ENCODE data around the gene VWA5B1. TPM values are rescaled to one million over a fixed set of nuclear protein-coding genes. Genes with fewer than 3 reads are reported as not detected.

VWA5B1 gene
- polyA plus RNA-seq, 1 donor: 0.40 TPM

DNA sequence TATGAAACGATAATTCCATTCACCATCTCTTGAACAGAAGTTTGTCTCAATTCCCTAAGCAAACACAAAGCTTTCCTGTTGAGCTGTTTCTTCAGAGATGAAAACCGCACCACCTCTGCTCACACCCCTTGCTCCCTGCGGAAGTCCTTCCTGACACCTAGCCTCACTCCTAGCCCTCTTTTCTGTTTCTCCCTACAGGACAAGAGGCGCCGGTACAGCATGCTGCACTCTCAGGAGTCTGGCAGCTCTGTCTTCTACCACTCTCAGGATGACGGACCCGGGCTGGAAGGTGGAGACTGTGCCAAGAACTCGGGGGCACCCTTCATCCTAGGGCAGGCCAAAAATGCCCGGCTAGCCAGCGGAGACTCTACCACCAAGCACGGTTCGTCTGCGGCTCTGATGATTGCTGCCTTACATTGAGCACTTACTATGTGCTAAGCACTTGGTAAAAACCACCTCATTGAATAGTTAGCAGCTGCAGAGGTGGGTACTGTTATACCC lies 45.5 kb downstream of the VWA5B1 start:
- Histone ChIP-seq H3K27ac (ENCODE audit: low read length) (no peak overlapping the region), H3K9me3 (ENCODE audit: control insufficient read depth, low read depth, low read length) (no peaks in the 10 kb centered on the region), H3K4me1 (ENCODE audit: control insufficient read depth, insufficient read depth, low read length) (no peaks in the 10 kb centered on the region), H3K36me3 (ENCODE audit: control insufficient read depth, insufficient read depth, low read length) (no peaks in the 10 kb centered on the region), H3K27me3 (ENCODE audit: control insufficient read depth, insufficient read depth, low read length) (no peaks in the 10 kb centered on the region), H3K4me3 (ENCODE audit: low read length) (no peak overlapping the region)
- DNase-seq: no peak
- 90% methylated on average over 2 of the region's 13 CpGs for WGBS (ENCODE audit: insufficient coverage, low lambda C conversion rate)

DNA sequence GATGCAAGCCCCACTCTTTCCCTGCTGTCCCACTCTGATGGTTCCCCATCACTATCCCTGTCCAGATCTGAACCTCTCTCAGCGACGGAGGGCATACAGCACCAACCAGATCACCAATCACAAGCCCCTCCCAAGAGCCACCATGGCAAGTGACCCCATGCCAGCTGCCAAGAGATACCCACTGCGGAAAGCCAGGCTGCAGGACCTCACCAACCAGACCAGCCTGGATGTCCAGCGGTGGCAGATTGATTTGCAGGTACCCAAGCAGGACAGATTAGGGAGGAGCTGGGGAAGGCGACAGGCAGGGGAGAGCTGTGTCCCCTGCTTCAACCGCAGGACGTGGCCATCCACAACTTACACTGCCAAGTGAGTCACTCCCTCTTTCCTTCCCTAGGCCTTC lies 46.9 kb downstream of the VWA5B1 start:
- no peak for DNase-seq
- no CpG with 5 or more reads among the region's 7 CpGs for WGBS (ENCODE audit: insufficient coverage, low lambda C conversion rate)

DNA sequence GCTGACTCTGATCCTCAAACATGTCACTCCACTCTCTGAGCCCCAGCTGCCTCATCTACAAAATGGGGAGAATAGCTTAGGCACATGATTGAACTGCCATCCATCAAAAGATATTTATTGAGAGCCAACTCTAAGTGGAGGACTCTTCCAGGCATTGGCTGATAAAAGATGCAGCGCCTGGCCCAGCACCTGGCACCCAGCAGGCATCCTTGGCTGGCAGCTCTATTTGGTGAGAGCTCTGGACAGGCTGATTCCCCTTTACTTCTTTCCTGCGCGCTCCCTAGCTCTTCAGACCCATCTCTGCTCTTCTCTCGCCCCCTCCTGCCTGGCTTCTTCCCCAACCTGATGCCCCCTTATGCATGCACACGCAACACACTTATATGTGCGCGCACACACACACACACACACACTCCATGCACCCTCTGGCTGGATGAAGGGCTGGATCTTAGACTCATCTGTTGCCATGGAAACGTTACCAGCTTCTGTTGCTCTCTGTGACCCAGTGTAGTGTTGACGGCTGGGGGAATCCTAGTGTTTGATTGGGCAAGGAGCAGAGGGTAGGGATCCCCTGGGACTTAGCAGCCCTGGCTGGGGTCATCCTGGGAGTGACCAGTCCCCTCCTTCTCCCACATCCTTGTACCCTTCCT lies 49.3 kb downstream of the VWA5B1 start:
- H3K9me3 ChIP-seq (ENCODE audit: control insufficient read depth, low read depth, low read length): peaks cover 4% of the 10 kb centered on the region
- peaks cover 3% of the 10 kb centered on the region for H3K4me1 ChIP-seq (ENCODE audit: control insufficient read depth, insufficient read depth, low read length)
- no peak overlapping the region for H3K4me3 ChIP-seq (ENCODE audit: low read length)
- no peaks in the 10 kb centered on the region for H3K36me3 ChIP-seq (ENCODE audit: control insufficient read depth, insufficient read depth, low read length)
- H3K27me3 ChIP-seq (ENCODE audit: control insufficient read depth, insufficient read depth, low read length): peaks cover 16% of the 10 kb centered on the region
- no peak overlapping the region for H3K27ac ChIP-seq (ENCODE audit: low read length)
- no peak for DNase-seq
- no CpG with 5 or more reads among the region's 9 CpGs for WGBS (ENCODE audit: insufficient coverage, low lambda C conversion rate)

More for the DNA sequence above, 46.9 kb downstream of the VWA5B1 start:
- Histone ChIP-seq H3K27ac (ENCODE audit: low read length) (no peak overlapping the region), H3K4me3 (ENCODE audit: low read length) (no peak overlapping the region), H3K27me3 (ENCODE audit: control insufficient read depth, insufficient read depth, low read length) (peaks cover 4% of the 10 kb centered on the region), H3K4me1 (ENCODE audit: control insufficient read depth, insufficient read depth, low read length) (no peaks in the 10 kb centered on the region), H3K36me3 (ENCODE audit: control insufficient read depth, insufficient read depth, low read length) (no peaks in the 10 kb centered on the region), H3K9me3 (ENCODE audit: control insufficient read depth, low read depth, low read length) (no peaks in the 10 kb centered on the region)

- H3K9me3 ChIP-seq (ENCODE audit: control insufficient read depth, low read depth, low read length): peaks cover 4% of the 10 kb centered on the region
- H3K4me1 ChIP-seq (ENCODE audit: control insufficient read depth, insufficient read depth, low read length): peaks cover 3% of the 10 kb centered on the region
- peak overlapping the region; percentile 26 for H3K4me3 ChIP-seq (ENCODE audit: low read length)
- no peak for DNase-seq
- H3K27ac ChIP-seq (ENCODE audit: low read length): no peak overlapping the region
- no peaks in the 10 kb centered on the region for H3K36me3 ChIP-seq (ENCODE audit: control insufficient read depth, insufficient read depth, low read length)
- peaks cover 16% of the 10 kb centered on the region for H3K27me3 ChIP-seq (ENCODE audit: control insufficient read depth, insufficient read depth, low read length)
- WGBS (ENCODE audit: insufficient coverage, low lambda C conversion rate): no CpG with 5 or more reads among the region's 17 CpGs
Observed at GRCh38 chr1:20342294-20343148, 51.8 kb downstream of the VWA5B1 start.

- Histone ChIP-seq H3K9me3 (ENCODE audit: control insufficient read depth, low read depth, low read length) (peaks cover 4% of the 10 kb centered on the region), H3K27ac (ENCODE audit: low read length) (no peak overlapping the region), H3K4me3 (ENCODE audit: low read length) (peak overlapping the region; percentile 26), H3K4me1 (ENCODE audit: control insufficient read depth, insufficient read depth, low read length) (peaks cover 3% of the 10 kb centered on the region), H3K36me3 (ENCODE audit: control insufficient read depth, insufficient read depth, low read length) (no peaks in the 10 kb centered on the region), H3K27me3 (ENCODE audit: control insufficient read depth, insufficient read depth, low read length) (peaks cover 16% of the 10 kb centered on the region)
- no CpG with 5 or more reads among the region's 59 CpGs for WGBS (ENCODE audit: insufficient coverage, low lambda C conversion rate)
- DNase-seq: peak; percentile 27 to 29
Observed at GRCh38 chr1:20343149-20343937, 52.7 kb downstream of the VWA5B1 start.

- DNase-seq: no peak
- Histone ChIP-seq H3K36me3 (ENCODE audit: control insufficient read depth, insufficient read depth, low read length) (no peaks in the 10 kb centered on the region), H3K27me3 (ENCODE audit: control insufficient read depth, insufficient read depth, low read length) (peaks cover 16% of the 10 kb centered on the region), H3K4me3 (ENCODE audit: low read length) (peak overlapping the region; percentile 16), H3K9me3 (ENCODE audit: control insufficient read depth, low read depth, low read length) (peaks cover 4% of the 10 kb centered on the region), H3K27ac (ENCODE audit: low read length) (no peak overlapping the region), H3K4me1 (ENCODE audit: control insufficient read depth, insufficient read depth, low read length) (peaks cover 3% of the 10 kb centered on the region)
- WGBS (ENCODE audit: insufficient coverage, low lambda C conversion rate): 6% methylated on average over 3 of the region's 10 CpGs
Observed at GRCh38 chr1:20343938-20344302, 53.2 kb downstream of the VWA5B1 start.

GRCh38 chr1:20344738-20345137 lies 54.1 kb downstream of the VWA5B1 start:
- Histone ChIP-seq H3K9me3 (ENCODE audit: control insufficient read depth, low read depth, low read length) (peaks cover 4% of the 10 kb centered on the region), H3K36me3 (ENCODE audit: control insufficient read depth, insufficient read depth, low read length) (no peaks in the 10 kb centered on the region), H3K4me3 (ENCODE audit: low read length) (no peak overlapping the region), H3K4me1 (ENCODE audit: control insufficient read depth, insufficient read depth, low read length) (peaks cover 3% of the 10 kb centered on the region), H3K27ac (ENCODE audit: low read length) (no peak overlapping the region), H3K27me3 (ENCODE audit: control insufficient read depth, insufficient read depth, low read length) (peaks cover 16% of the 10 kb centered on the region)
- DNase-seq: no peak
- 55% methylated on average over 3 of the region's 7 CpGs for WGBS (ENCODE audit: insufficient coverage, low lambda C conversion rate)

DNA sequence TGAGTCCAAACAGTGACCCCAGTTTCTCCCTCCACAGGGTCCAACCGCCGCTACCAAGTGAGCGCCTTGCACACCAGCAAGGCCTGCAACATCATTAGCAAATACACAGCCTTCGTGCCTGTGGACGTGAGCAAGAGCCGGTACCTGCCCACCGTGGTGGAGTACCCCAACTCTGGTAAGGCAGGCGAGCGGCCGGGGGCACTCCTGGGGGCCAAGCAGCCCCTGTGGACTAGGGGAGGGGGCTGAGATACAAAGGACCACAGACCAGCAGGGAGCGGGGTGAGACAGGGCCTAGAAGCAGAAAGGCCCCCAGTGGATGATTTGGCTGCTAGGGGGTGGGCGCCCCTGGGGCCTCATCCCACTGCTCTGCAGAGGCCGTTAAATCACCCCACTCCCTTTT lies 54.7 kb downstream of the VWA5B1 start:
- no CpG with 5 or more reads among the region's 13 CpGs for WGBS (ENCODE audit: insufficient coverage, low lambda C conversion rate)
- peaks cover 16% of the 10 kb centered on the region for H3K27me3 ChIP-seq (ENCODE audit: control insufficient read depth, insufficient read depth, low read length)

GRCh38 chr1:20346433-20346832 lies 55.8 kb downstream of the VWA5B1 start:
- Histone ChIP-seq H3K4me3 (ENCODE audit: low read length) (no peak overlapping the region), H3K9me3 (ENCODE audit: control insufficient read depth, low read depth, low read length) (peaks cover 4% of the 10 kb centered on the region), H3K27ac (ENCODE audit: low read length) (no peak overlapping the region), H3K27me3 (ENCODE audit: control insufficient read depth, insufficient read depth, low read length) (peaks cover 16% of the 10 kb centered on the region), H3K4me1 (ENCODE audit: control insufficient read depth, insufficient read depth, low read length) (peaks cover 3% of the 10 kb centered on the region), H3K36me3 (ENCODE audit: control insufficient read depth, insufficient read depth, low read length) (no peaks in the 10 kb centered on the region)
- no peak for DNase-seq
- WGBS (ENCODE audit: insufficient coverage, low lambda C conversion rate): 100% methylated on average over 1 of the region's 1 CpG

More for the DNA sequence above, 54.7 kb downstream of the VWA5B1 start:
- peaks cover 4% of the 10 kb centered on the region for H3K9me3 ChIP-seq (ENCODE audit: control insufficient read depth, low read depth, low read length)
- no peaks in the 10 kb centered on the region for H3K36me3 ChIP-seq (ENCODE audit: control insufficient read depth, insufficient read depth, low read length)
- H3K4me3 ChIP-seq (ENCODE audit: low read length): no peak overlapping the region
- peaks cover 3% of the 10 kb centered on the region for H3K4me1 ChIP-seq (ENCODE audit: control insufficient read depth, insufficient read depth, low read length)
- H3K27ac ChIP-seq (ENCODE audit: low read length): no peak overlapping the region
- DNase-seq: no peak

GRCh38 chr1:20347699-20348098 lies 57.0 kb downstream of the VWA5B1 start:
- Histone ChIP-seq H3K4me3 (ENCODE audit: low read length) (no peak overlapping the region), H3K27ac (ENCODE audit: low read length) (no peak overlapping the region), H3K4me1 (ENCODE audit: control insufficient read depth, insufficient read depth, low read length) (peaks cover 3% of the 10 kb centered on the region), H3K36me3 (ENCODE audit: control insufficient read depth, insufficient read depth, low read length) (no peaks in the 10 kb centered on the region), H3K27me3 (ENCODE audit: control insufficient read depth, insufficient read depth, low read length) (peaks cover 11% of the 10 kb centered on the region), H3K9me3 (ENCODE audit: control insufficient read depth, low read depth, low read length) (peaks cover 4% of the 10 kb centered on the region)
- no CpG with 5 or more reads among the region's 2 CpGs for WGBS (ENCODE audit: insufficient coverage, low lambda C conversion rate)
- no peak for DNase-seq
